Glutamatergic neuron (in vitro differentiated cells): ENCODE results near the gene CCDC92. TPM values are rescaled to one million over a fixed set of nuclear protein-coding genes. Genes with fewer than 3 reads are reported as not detected.

ENCODE experiments used
- DNase-seq: peaks from one replicate; pipeline ENCODE4 v3.0.0; 2022
- H3K27ac Mint-ChIP-seq: one replicate; pipeline ENCODE4 v1.8.0; 2020; ENCODE audit warnings: mild to moderate bottlenecking, mixed read lengths, inconsistent platforms; ENCODE audit not compliant: unreplicated experiment
- H3K27me3 Mint-ChIP-seq: one replicate; pipeline ENCODE4 v1.8.0; 2020; ENCODE audit warnings: mild to moderate bottlenecking, moderate library complexity, mixed read lengths, inconsistent platforms; ENCODE audit not compliant: unreplicated experiment
- H3K36me3 Mint-ChIP-seq: one replicate; pipeline ENCODE4 v1.8.0; 2020; ENCODE audit warnings: mild to moderate bottlenecking, mixed read lengths, inconsistent platforms; ENCODE audit not compliant: unreplicated experiment
- H3K4me1 Mint-ChIP-seq: one replicate; pipeline ENCODE4 v1.8.0; 2020; ENCODE audit warnings: mild to moderate bottlenecking, low read depth, mixed read lengths, inconsistent platforms; ENCODE audit not compliant: unreplicated experiment
- H3K4me3 Mint-ChIP-seq: one replicate; pipeline ENCODE4 v1.8.0; 2020; ENCODE audit warnings: mild to moderate bottlenecking, mixed read lengths, inconsistent platforms; ENCODE audit not compliant: unreplicated experiment
- H3K9me3 Mint-ChIP-seq: one replicate; pipeline ENCODE4 v1.8.0; 2020; ENCODE audit warnings: mild to moderate bottlenecking, moderate library complexity, mixed read lengths, inconsistent platforms; ENCODE audit not compliant: unreplicated experiment
- CTCF ChIP-seq: fragments of 200-600 bp; sonication (generic); IDR thresholded peaks from one replicate; pipeline ENCODE4 v1.5.0; 2021; ENCODE audit not compliant: partially characterized antibody, unreplicated experiment
- total RNA-seq: library from RNA; stranded (reverse); fragmentation: NEBNext Ultra II Directional; extraction: Animal tissue kit (Norgen Biotek cat#: 25700); gene quantifications from one replicate; pipeline ENCODE4 v1.2.1, GENCODE V29; 2021; ENCODE audit not compliant: unreplicated experiment

CCDC92 gene
- total RNA-seq, 1 donor from 2014 or later, result 96.2 TPM

DNA sequence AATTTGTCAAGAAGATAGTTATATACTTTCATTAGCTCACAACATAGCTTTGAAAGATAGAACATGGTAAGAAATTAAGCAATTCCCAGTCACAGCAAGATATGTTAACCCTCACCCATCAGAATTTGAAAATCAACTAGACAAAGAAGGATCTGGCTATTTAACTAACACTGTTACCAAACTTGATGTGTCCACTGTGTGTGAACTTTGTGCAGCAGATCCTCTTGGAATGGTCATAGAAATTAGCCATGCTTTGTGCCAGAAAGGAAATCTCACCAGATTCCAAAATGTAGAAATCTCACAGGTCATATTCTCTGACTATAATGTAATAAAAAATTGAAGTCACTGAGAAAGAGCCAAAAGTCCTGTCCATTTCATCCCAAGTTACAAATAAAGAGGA lies 46.5 kb upstream of the CCDC92 start:
- Mint-ChIP-seq H3K4me1 (peaks cover 9% of the 10 kb centered on the region), H3K27ac (no peak overlapping the region), H3K36me3 (peaks cover 4% of the 10 kb centered on the region), H3K4me3 (no peak overlapping the region), H3K9me3 (peaks cover 2% of the 10 kb centered on the region), H3K27me3 (no peaks in the 10 kb centered on the region)
- TF ChIP-seq CTCF, result no peak
- DNase-seq, result no peak

DNA sequence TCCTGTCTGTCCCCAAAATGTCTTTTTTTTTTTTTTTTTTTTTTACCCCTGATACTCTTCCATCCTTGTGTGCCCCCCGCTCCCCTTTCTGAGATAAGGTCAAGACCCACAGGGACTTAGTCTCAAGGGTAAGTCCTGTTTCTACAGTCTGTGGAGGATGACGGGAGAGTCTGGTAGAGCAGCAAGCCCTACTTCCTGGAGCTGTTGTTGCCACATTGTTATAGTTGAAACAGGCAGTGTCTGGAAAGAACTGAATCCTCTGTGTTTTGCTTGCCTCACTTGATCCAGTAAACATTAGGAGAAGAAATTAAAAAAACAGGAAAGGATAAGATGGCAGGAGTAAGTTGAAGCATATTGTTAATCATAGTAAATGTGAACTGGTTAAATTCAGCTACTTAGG lies 45.9 kb upstream of the CCDC92 start:
- H3K36me3 Mint-ChIP-seq, result peaks cover 4% of the 10 kb centered on the region
- TF ChIP-seq CTCF, result no peak
- H3K27me3 Mint-ChIP-seq, result no peaks in the 10 kb centered on the region
- peaks cover 9% of the 10 kb centered on the region for H3K4me1 Mint-ChIP-seq
- H3K4me3 Mint-ChIP-seq, result no peak overlapping the region
- peaks cover 2% of the 10 kb centered on the region for H3K9me3 Mint-ChIP-seq
- H3K27ac Mint-ChIP-seq, result no peak overlapping the region
- DNase-seq, result no peak

DNA sequence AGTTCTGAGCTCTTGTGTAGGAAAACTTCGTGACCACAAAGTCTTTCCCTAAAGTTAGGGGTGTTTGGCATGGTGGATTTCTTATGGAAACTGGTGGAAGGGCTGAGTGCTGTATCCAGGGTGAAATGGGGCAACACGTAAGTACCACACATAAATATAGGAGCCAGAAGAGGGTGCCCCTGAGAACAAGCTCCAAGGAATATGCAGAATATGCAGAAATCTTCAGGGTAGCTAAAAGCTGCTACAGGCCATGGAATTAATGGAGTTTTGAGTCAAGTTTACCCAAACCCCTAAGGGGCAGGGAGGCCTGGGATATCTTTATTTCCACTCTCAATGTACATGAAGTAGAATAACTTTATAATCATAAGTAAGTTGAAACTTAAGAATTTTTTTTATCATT lies 44.4 kb upstream of the CCDC92 start:
- H3K4me3 Mint-ChIP-seq, result no peak overlapping the region

DNA sequence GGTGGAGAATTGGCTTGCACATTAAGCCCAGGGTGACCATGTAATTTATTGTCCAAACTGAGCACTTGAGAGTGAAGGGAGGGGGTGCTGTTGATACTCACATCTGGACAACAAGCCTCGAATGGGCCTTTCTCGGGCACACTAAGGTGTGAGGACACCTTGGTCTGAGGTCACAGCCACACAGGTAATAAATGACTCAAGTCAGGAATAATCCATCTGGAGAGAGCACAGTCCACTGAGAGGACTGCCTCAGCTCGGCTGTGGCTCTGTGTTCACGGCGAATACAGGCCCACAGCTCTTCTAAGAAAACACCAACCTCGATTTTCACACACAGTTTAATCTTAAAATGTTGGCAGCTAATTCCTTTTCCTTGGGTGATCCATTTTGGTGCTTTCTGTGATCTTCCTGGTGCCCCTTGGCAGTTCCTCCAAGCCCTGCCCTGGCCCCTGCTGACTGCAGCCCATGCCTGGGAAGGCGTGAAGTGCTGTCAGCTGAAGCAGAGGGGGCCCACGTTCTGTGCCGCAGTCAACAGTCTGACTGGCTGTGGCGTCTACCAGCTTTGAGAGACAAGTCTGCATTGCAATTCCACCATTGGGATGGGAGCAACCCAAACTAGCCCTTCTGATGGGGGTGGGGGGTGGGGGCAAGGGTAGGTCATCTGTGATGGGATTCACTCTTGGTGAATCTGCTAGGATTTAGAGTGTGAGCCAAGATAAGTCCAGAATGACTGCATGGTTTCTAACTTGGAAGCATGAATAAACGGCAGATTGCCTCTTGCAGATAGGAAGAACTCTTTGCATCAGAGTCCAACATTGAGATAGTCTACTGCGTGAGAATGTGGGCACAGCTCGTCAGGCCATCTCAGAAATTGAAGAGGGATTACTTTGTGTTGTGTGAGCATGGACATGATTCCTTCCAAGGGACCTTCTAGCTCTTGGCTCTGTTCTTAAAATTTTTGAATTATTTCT lies 43.1 kb upstream of the CCDC92 start:
- H3K9me3 Mint-ChIP-seq, result no peaks in the 10 kb centered on the region
- no peak for DNase-seq
- TF ChIP-seq CTCF, result no peak
- peaks cover 6% of the 10 kb centered on the region for H3K36me3 Mint-ChIP-seq
- H3K27me3 Mint-ChIP-seq, result no peaks in the 10 kb centered on the region
- no peak overlapping the region for H3K27ac Mint-ChIP-seq
- peaks cover 1% of the 10 kb centered on the region for H3K4me1 Mint-ChIP-seq
- no peak overlapping the region for H3K4me3 Mint-ChIP-seq

More for the DNA sequence above, 44.4 kb upstream of the CCDC92 start:
- no peak for TF ChIP-seq CTCF
- H3K9me3 Mint-ChIP-seq, result no peaks in the 10 kb centered on the region
- no peak for DNase-seq
- peaks cover 7% of the 10 kb centered on the region for H3K36me3 Mint-ChIP-seq
- no peaks in the 10 kb centered on the region for H3K27me3 Mint-ChIP-seq
- H3K4me1 Mint-ChIP-seq, result peaks cover 8% of the 10 kb centered on the region
- no peak overlapping the region for H3K27ac Mint-ChIP-seq

DNA sequence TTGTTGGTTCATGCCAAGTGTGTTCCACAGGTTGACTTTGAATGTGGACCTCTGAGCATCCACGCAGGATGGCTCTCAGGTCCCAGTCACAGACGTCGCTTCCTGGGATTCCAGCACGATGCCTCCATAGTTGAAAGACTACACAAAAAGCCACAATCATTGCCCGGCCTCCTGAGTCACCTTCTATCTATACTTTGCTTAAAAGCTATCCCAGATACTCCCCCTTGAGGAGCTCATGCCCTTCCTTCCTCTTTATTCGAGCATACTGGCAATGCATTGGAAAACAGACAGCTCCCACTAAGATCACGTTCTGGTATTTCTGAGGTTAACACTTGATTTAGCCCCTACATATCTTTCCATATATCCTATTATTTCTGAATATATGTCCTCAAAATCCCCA lies 40.4 kb upstream of the CCDC92 start:
- Mint-ChIP-seq H3K27ac (no peak overlapping the region), H3K36me3 (peaks cover 6% of the 10 kb centered on the region), H3K27me3 (no peaks in the 10 kb centered on the region), H3K4me3 (no peak overlapping the region), H3K9me3 (no peaks in the 10 kb centered on the region), H3K4me1 (peaks cover 6% of the 10 kb centered on the region)
- DNase-seq, result no peak
- TF ChIP-seq CTCF, result no peak
